K562 (cell line): ENCODE measurements around the gene MAML3. TPM values are rescaled to one million over a fixed set of nuclear protein-coding genes. Genes with fewer than 3 reads are reported as not detected.

Source experiments
- ATAC-seq: fragments of 200-7000 bp; cut with Tn5 transposase; 3 replicates; pipeline ENCODE4 v1.9.1; 2020; ENCODE audit warnings: moderate library complexity
- BruUV-seq: library from RNA; stranded (reverse); fragments of 400-500 nt; replicated peaks from 2 replicates; lab custom pipeline; 2021; lab: Mats Ljungman, UMichigan
- CTCF ChIA-PET: fragments of 300-600 bp; formaldehyde crosslinking; extraction: SDS; loops from one replicate; lab custom pipeline; 2021; ENCODE audit warnings: low intra/inter-chr PET ratio; lab: Yijun Ruan, JAX
- POLR2A ChIA-PET: fragments of 300-600, 350-650 bp; sonication (Branson Sonifier 250); formaldehyde crosslinking; extraction: SDS; loops from one replicate; lab custom pipeline; 2021; ENCODE audit warnings: antibody characterized with exemption, inconsistent platforms; lab: Yijun Ruan, JAX
- DNase-seq, 4 experiments: peaks; one replicate each; pipeline versions ENCODE4 v3.0.0 to v3.0.0-alpha.2; 2011 to 2018; ENCODE audit warnings: low spot score in 3 of 4, mixed read lengths in 3 of 4; ENCODE audit errors: extremely low read depth in 1 of 4
- FAIRE-seq: peaks from 2 replicates; lab custom pipeline; 2011; peaks lifted over from hg19 to GRCh38; lab: Jason Lieb, UNC
- H2AFZ ChIP-seq: 2 replicates; pipeline ENCODE4 v1.6.0; 2011; ENCODE audit warnings: low read depth, low read length, control low read depth, inconsistent platforms
- H3K27ac ChIP-seq: fragments of 200-600 bp; 3 replicates; pipeline ENCODE4 v1.8.0; 2011; ENCODE audit warnings: low read depth, mild to moderate bottlenecking, control low read depth, inconsistent platforms, low read length, moderate library complexity, mixed read lengths; ENCODE audit errors: extremely low read depth
- H3K27me3 ChIP-seq, 2 experiments: fragments of 300-600 bp in 1 of 2; 2 replicates in 1 of 2; 3 replicates in 1 of 2; pipeline versions ENCODE4 v1.6.0 to v1.8.0; 2011; ENCODE audit warnings: inconsistent platforms in 2 of 2, low read length in 2 of 2, mild to moderate bottlenecking in 1 of 2, mixed read lengths in 1 of 2, moderate library complexity in 1 of 2; ENCODE audit not compliant: control insufficient read depth in 2 of 2, insufficient read depth in 2 of 2
- H3K36me3 ChIP-seq: fragments of 300-600 bp; 3 replicates; pipeline ENCODE4 v1.8.0; 2011; ENCODE audit warnings: mild to moderate bottlenecking, low read length, inconsistent platforms; ENCODE audit not compliant: control insufficient read depth, insufficient read depth
- H3K4me1 ChIP-seq, 2 experiments: fragments of 200-600 bp in 1 of 2; replicated peaks in 1 of 2; 2 replicates in 1 of 2; 3 replicates in 1 of 2; pipeline versions ENCODE4 v1.5.1 to v1.8.0; 2011; ENCODE audit warnings: inconsistent platforms in 2 of 2, low read length in 2 of 2, mild to moderate bottlenecking in 1 of 2, mixed read lengths in 1 of 2, moderate library complexity in 1 of 2; ENCODE audit not compliant: control insufficient read depth in 2 of 2, insufficient read depth in 2 of 2
- H3K4me2 ChIP-seq: 2 replicates; pipeline ENCODE4 v1.6.1; 2011; ENCODE audit warnings: low read length, control low read depth, inconsistent platforms, mixed read lengths; ENCODE audit not compliant: insufficient read depth
- H3K4me3 ChIP-seq: fragments of 200-600 bp; sonication (generic), shearing (Covaris generic); 2 replicates; pipeline ENCODE4 v1.5.1; 2016; ENCODE audit warnings: control low read depth, inconsistent platforms
- H3K79me2 ChIP-seq: fragments of 200-600 bp; 3 replicates; pipeline ENCODE4 v1.8.0; 2011; ENCODE audit warnings: low read length, inconsistent platforms; ENCODE audit not compliant: control insufficient read depth, insufficient read depth
- H3K9ac ChIP-seq, 2 experiments: 2 replicates each; pipeline versions ENCODE4 v1.6.0 to v1.6.1; 2011; ENCODE audit warnings: low read depth in 2 of 2, low read length in 2 of 2, control low read depth in 1 of 2, inconsistent platforms in 1 of 2, mild to moderate bottlenecking in 1 of 2, mixed read lengths in 1 of 2; ENCODE audit not compliant: insufficient read depth in 1 of 2
- H3K9me1 ChIP-seq: one replicate; pipeline ENCODE4 v1.6.0; 2011; ENCODE audit warnings: inconsistent platforms, mild to moderate bottlenecking, low read length, moderate library complexity; ENCODE audit not compliant: control insufficient read depth, insufficient read depth
- H3K9me3 ChIP-seq: replicated peaks from 2 replicates; pipeline ENCODE4 v1.5.1; 2011; ENCODE audit warnings: low read depth, low read length, inconsistent platforms; ENCODE audit not compliant: control insufficient read depth, insufficient read depth
- H4K20me1 ChIP-seq: replicated peaks from 2 replicates; pipeline ENCODE4 v1.6.1; 2011; ENCODE audit warnings: low read length, inconsistent platforms, mixed read lengths; ENCODE audit not compliant: control insufficient read depth, insufficient read depth
- DPF2 ChIP-seq: fragments of 450-650 bp; IDR thresholded peaks from 2 replicates; pipeline ENCODE4 v1.6.1; 2016
- MEF2D ChIP-seq: conservative IDR thresholded peaks from 2 replicates; pipeline ENCODE4 v1.6.1; 2016; ENCODE audit warnings: low read depth, missing genetic modification characterization, missing compliant biosample characterization
- RB1 ChIP-seq: fragments of 450-650 bp; IDR thresholded peaks from 2 replicates; pipeline ENCODE4 v1.6.1; 2017; ENCODE audit warnings: low read depth, mild to moderate bottlenecking
- SETDB1 ChIP-seq: IDR thresholded peaks from one replicate; pipeline ENCODE4 v1.6.1; 2012; ENCODE audit warnings: low read length, control low read depth, inconsistent platforms
- SIN3A ChIP-seq, 2 experiments: fragments of 150-350 bp in 1 of 2; IDR thresholded peaks; 2 replicates each; pipeline ENCODE4 v1.6.1; 2011 to 2016; ENCODE audit warnings: borderline replicate concordance in 2 of 2, low read depth in 2 of 2, low read length in 2 of 2, mild to moderate bottlenecking in 2 of 2, moderate library complexity in 2 of 2; ENCODE audit not compliant: control insufficient read depth in 1 of 2
- SRSF7 ChIP-seq: fragments of 200-400 bp; formaldehyde crosslinking; optimal IDR thresholded peaks from 2 replicates; pipeline ENCODE3; 2017; ENCODE audit warnings: mild to moderate bottlenecking, low read depth, low read length
- ZBTB17 ChIP-seq: fragments of 450-650 bp; formaldehyde crosslinking; IDR thresholded peaks from 2 replicates; pipeline ENCODE4 v1.4.0; 2020; ENCODE audit warnings: mild to moderate bottlenecking
- ZBTB2 ChIP-seq: fragments of 450-650 bp; IDR thresholded peaks from 2 replicates; pipeline ENCODE4 v1.6.1; 2016; ENCODE audit warnings: antibody characterized with exemption
- ZNF212 ChIP-seq: fragments of 450-650 bp; formaldehyde crosslinking; IDR thresholded peaks from 2 replicates; pipeline ENCODE4 v1.4.0; 2020; ENCODE audit warnings: mild to moderate bottlenecking
- ZNF407 ChIP-seq: fragments of 450-650 bp; IDR thresholded peaks from 2 replicates; pipeline ENCODE4 v1.6.1; 2016; ENCODE audit warnings: low read depth
- ZNF507 ChIP-seq: conservative IDR thresholded peaks from 2 replicates; pipeline ENCODE4 v1.6.1; 2017; ENCODE audit warnings: missing genetic modification characterization, missing compliant biosample characterization
- ZNF764 ChIP-seq: fragments of 250-450 bp; sonication (Bioruptor Pico); IDR thresholded peaks from 2 replicates; pipeline ENCODE4 v1.4.0; 2020; ENCODE audit warnings: low read depth, mild to moderate bottlenecking, moderate library complexity
- ZNF77 ChIP-seq: fragments of 250-450 bp; sonication (Bioruptor Pico); IDR thresholded peaks from 2 replicates; pipeline ENCODE4 v1.5.0; 2020
- WGBS: fragments of 100-300 bp; shearing (Covaris generic); methylation state at CpG from one replicate; pipeline ENCODE4 v1.1.6; 2016; ENCODE audit warnings: low coverage, mixed read lengths; ENCODE audit not compliant: insufficient coverage; ENCODE audit errors: missing lambda C conversion rate; 5-methylcytosine and 5-hydroxymethylcytosine counted together
- in situ Hi-C: fragments of 300-500 bp; cut with MboI; formaldehyde crosslinking; loops from 4 replicates; pipeline ENCODE4 v1.15.0; 2018; ENCODE audit warnings: inconsistent platforms, mixed read lengths
- intact Hi-C: fragments of 100-400 bp; cut with micrococcal nuclease; formaldehyde crosslinking; loops from 2 replicates; pipeline ENCODE4 v1.14.2; 2022
- polyA plus RNA-seq, 8 experiments: library from polyadenylated mRNA; depleted of rRNA in 4 of 8; stranded (reverse) in 5 of 8; unstranded in 3 of 8; fragments of >200 nt; fragmentation: Nextera tagmentation in 2 of 8; fragmentation: Illumina TruSeq in 1 of 8; extraction: Ambion mirVana in 2 of 8; extraction: Trizol in 1 of 8; gene quantifications; 2 replicates each; pipeline versions ENCODE4 v1.2.1 to v1.2.3, GENCODE V29; 2011 to 2014; ENCODE audit warnings: inconsistent platforms in 1 of 8, missing spikeins in 1 of 8
- total RNA-seq, 7 experiments: library from RNA; depleted of rRNA in 6 of 7; stranded (reverse); fragments of >200 nt in 6 of 7; fragmentation: Illumina TruSeq in 2 of 7; extraction: Trizol in 2 of 7; gene quantifications; 2 replicates each; pipeline versions ENCODE4 v1.2.1 to v1.2.3, GENCODE V29; 2011 to 2021; ENCODE audit warnings: low replicate concordance in 1 of 7

MAML3 gene
- total and polyA plus RNA-seq, 9 of the 15 experiments (the other 6 are each of a cell fraction or from before 2014, with no cell fraction given): 0.01 to 0.55 (median 0.25) TPM

GRCh38 chr4:139795527-139796314 is 358.3 kb downstream of the MAML3 start:
- Histone ChIP-seq H3K9me1 (no peaks in the 10 kb centered on the region), H3K27ac (no peak overlapping the region), H2AFZ (no peak overlapping the region), H3K4me2 (no peak overlapping the region), H3K4me1 (no peaks in the 10 kb centered on the region), H3K4me3 (no peak overlapping the region), H4K20me1 (no peaks in the 10 kb centered on the region; the same call in 1 of the 2 replicates), H3K9me3 (no peaks in the 10 kb centered on the region), H3K79me2 (no peaks in the 10 kb centered on the region), H3K9ac (no peak overlapping the region), H3K27me3 (peaks cover 0 to 2% of the 10 kb centered on the region in 2 experiments; a peak in 2 of 5 replicates), H3K36me3 (no peaks in the 10 kb centered on the region)
- 3% methylated on average over 8 of the region's 8 CpGs for WGBS
- ATAC-seq: no peak
- ChIA-PET POLR2A (interaction anchor here (0.6 kb wide), 1 partner anchor 9 kb away, joined by 5 read pairs; no protein-coding TSS in a partner anchor), CTCF (no interaction called here)
- no TSS peak for BruUV-seq
- no peak for DNase-seq
- intact Hi-C loops (no loop called here), in situ Hi-C loops (no loop called here)
- FAIRE-seq: no peak
- TF ChIP-seq MEF2D (tag): no peak
- no peak for TF ChIP-seq ZBTB17
- no peak for TF ChIP-seq ZNF407
- no peak for TF ChIP-seq SETDB1
- TF ChIP-seq RB1: no peak
- no peak for TF ChIP-seq ZNF764 (CRISPR knock-in tag)
- TF ChIP-seq ZNF212 (CRISPR knock-in tag): no peak
- TF ChIP-seq DPF2: no peak
- no peak for TF ChIP-seq SRSF7
- TF ChIP-seq ZNF77 (CRISPR knock-in tag): no peak
- no peak for TF ChIP-seq SIN3A (IDR thresholded peaks at IDR 0.05; ENCODE audit: borderline replicate concordance in 2 of 2, control insufficient read depth in 1 of 2, low read depth in 2 of 2, low read length in 2 of 2)
- TF ChIP-seq ZBTB2: no peak
- no peak for TF ChIP-seq ZNF507 (tag)
